ENCODE measurements around the gene PCSK6. TPM values are rescaled to one million over a fixed set of nuclear protein-coding genes. Genes with fewer than 3 reads are reported as not detected.
"Not testable (repeated sequence)": the region's sequence is repeated elsewhere in the genome, so short reads cannot be mapped to it uniquely, and the experiment has no call there.

PCSK6 gene
- total RNA-seq, 4 donors from 2014 or later, result 12.9 to 31.5 (median 23.7) TPM

GRCh38 chr15:101294731-101295606 is 194.5 kb downstream of the PCSK6 start, which contains the start of gene SNRPA1:
Gene SNRPA1 (minus strand): TSS chr15:101295248. CDS start chr15:101295178, 70 bp downstream.
- TF ChIP-seq POLR2A (IDR thresholded peaks at IDR 0.05) (peak; percentile 76 to 84), POLR2AphosphoS5 (IDR thresholded peaks at IDR 0.05) (peak; percentile 66 to 88 (median 75)), EP300 (IDR thresholded peaks at IDR 0.05) (no peak), CTCF (IDR thresholded peaks at IDR 0.05) (no peak)
- Histone ChIP-seq H3K9me3 (no peaks in the 10 kb centered on the region), H3K4me1 (peaks cover 43% of the 10 kb centered on the region), H3K27me3 (no peaks in the 10 kb centered on the region), H3K36me3 (peaks cover 3% of the 10 kb centered on the region), H3K27ac (peak within 1 kb of the TSS; percentile 98), H3K4me3 (peak within 1 kb of the TSS; percentile 77)
- 0% methylated on average over 16 of the region's 87 CpGs for WGBS
- peak; percentile 98 for DNase-seq (ENCODE audit: low spot score in 2 of 2)

- H3K27me3 ChIP-seq, result no peaks in the 10 kb centered on the region
- TF ChIP-seq POLR2AphosphoS5 (IDR thresholded peaks at IDR 0.05) (no peak), CTCF (IDR thresholded peaks at IDR 0.05) (no peak), POLR2A (IDR thresholded peaks at IDR 0.05) (no peak), EP300 (IDR thresholded peaks at IDR 0.05) (no peak)
- H3K27ac ChIP-seq, result no peak overlapping the region
- DNase-seq (ENCODE audit: low spot score in 2 of 2), result no peak
- H3K4me3 ChIP-seq, result peak overlapping the region; percentile 77
- 69% methylated on average over 10 of the region's 10 CpGs for WGBS
- H3K36me3 ChIP-seq, result peaks cover 13% of the 10 kb centered on the region
- H3K4me1 ChIP-seq, result peaks cover 43% of the 10 kb centered on the region
- H3K9me3 ChIP-seq, result no peaks in the 10 kb centered on the region
Measured at GRCh38 chr15:101293122-101293521, 196.4 kb downstream of the PCSK6 start.

- peaks cover 26% of the 10 kb centered on the region for H3K4me1 ChIP-seq
- no peak for DNase-seq (ENCODE audit: low spot score in 2 of 2)
- peaks cover 52% of the 10 kb centered on the region for H3K36me3 ChIP-seq
- no peaks in the 10 kb centered on the region for H3K9me3 ChIP-seq
- no peaks in the 10 kb centered on the region for H3K27me3 ChIP-seq
- TF ChIP-seq CTCF (IDR thresholded peaks at IDR 0.05) (peak; percentile 36 to 61), POLR2AphosphoS5 (IDR thresholded peaks at IDR 0.05) (no peak)
- H3K27ac ChIP-seq, result no peak overlapping the region
- WGBS, result 68% methylated on average over 8 of the region's 8 CpGs
- no peak overlapping the region for H3K4me3 ChIP-seq
Measured at GRCh38 chr15:101288905-101289513, 200.5 kb downstream of the PCSK6 start.

GRCh38 chr15:101287342-101287741 is 202.2 kb downstream of the PCSK6 start:
- H3K27ac ChIP-seq; H3K27me3 ChIP-seq; H3K4me3 ChIP-seq; H3K9me3 ChIP-seq; DNase-seq (ENCODE audit: low spot score in 2 of 2); H3K4me1 ChIP-seq: not testable (repeated sequence)
- peaks cover 68% of the 10 kb centered on the region for H3K36me3 ChIP-seq
- over 99% methylated on average over 6 of the region's 6 CpGs for WGBS

- Histone ChIP-seq H3K27ac (no peak overlapping the region), H3K4me3 (no peak overlapping the region), H3K9me3 (no peaks in the 10 kb centered on the region), H3K36me3 (peaks cover 76% of the 10 kb centered on the region), H3K4me1 (peaks cover 2% of the 10 kb centered on the region), H3K27me3 (no peaks in the 10 kb centered on the region)
- 93% methylated on average over 9 of the region's 9 CpGs for WGBS
- no peak for TF ChIP-seq CTCF (IDR thresholded peaks at IDR 0.05)
- TF ChIP-seq POLR2A (IDR thresholded peaks at IDR 0.05), result no peak
- TF ChIP-seq POLR2AphosphoS5 (IDR thresholded peaks at IDR 0.05), result no peak
- no peak for TF ChIP-seq EP300 (IDR thresholded peaks at IDR 0.05)
- DNase-seq (ENCODE audit: low spot score in 2 of 2), result no peak
Measured at GRCh38 chr15:101286471-101287114, 202.9 kb downstream of the PCSK6 start.
